Fibroblast of pulmonary artery (primary cell): ENCODE data around the gene TSNAX.
"Not testable (repeated sequence)": the region's sequence is repeated elsewhere in the genome, so short reads cannot be mapped to it uniquely, and the experiment has no call there.

Experiments used
- DNase-seq: peaks from one replicate; pipeline ENCODE4 v3.0.0-alpha.2; 2010; ENCODE audit warnings: low read depth
- H3K4me3 ChIP-seq: replicated peaks from 2 replicates; pipeline ENCODE4 v1.5.1; 2011; ENCODE audit warnings: low read depth, mild to moderate bottlenecking, control low read depth, low read length, moderate library complexity
- TF ChIP-seq, protein P1 (sequence below): IDR thresholded peaks from 2 replicates; pipeline ENCODE4 v1.5.1; 2011; ENCODE audit warnings: mild to moderate bottlenecking, control low read depth, low read length, inconsistent platforms; ENCODE audit errors: missing control alignments

TSNAX gene

DNA sequence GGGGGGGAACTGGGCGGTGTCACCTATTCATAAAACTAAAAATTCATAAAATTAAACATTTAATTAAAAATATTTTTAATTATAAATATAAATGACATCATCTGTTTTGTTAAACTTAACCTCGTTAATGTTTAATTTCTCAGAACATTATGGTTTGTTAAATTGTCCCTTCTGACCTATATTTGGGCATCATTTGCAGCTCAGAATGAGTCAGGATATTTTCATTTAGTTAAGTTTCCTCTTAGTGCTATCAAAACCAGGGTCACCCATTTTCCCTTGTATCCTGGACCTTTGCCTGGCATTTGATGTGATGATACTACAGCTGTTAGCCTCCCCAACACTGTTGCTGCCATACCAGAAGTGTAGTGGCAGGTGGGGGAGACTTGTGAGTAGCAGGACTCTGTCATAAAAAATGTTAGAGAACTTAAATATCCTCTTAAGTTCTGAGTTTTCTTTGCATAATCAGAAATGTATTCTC lies 30.3 kb downstream of the TSNAX start:
- no peak for DNase-seq
- no peak overlapping the region for H3K4me3 ChIP-seq
- TF ChIP-seq, protein P1, sequence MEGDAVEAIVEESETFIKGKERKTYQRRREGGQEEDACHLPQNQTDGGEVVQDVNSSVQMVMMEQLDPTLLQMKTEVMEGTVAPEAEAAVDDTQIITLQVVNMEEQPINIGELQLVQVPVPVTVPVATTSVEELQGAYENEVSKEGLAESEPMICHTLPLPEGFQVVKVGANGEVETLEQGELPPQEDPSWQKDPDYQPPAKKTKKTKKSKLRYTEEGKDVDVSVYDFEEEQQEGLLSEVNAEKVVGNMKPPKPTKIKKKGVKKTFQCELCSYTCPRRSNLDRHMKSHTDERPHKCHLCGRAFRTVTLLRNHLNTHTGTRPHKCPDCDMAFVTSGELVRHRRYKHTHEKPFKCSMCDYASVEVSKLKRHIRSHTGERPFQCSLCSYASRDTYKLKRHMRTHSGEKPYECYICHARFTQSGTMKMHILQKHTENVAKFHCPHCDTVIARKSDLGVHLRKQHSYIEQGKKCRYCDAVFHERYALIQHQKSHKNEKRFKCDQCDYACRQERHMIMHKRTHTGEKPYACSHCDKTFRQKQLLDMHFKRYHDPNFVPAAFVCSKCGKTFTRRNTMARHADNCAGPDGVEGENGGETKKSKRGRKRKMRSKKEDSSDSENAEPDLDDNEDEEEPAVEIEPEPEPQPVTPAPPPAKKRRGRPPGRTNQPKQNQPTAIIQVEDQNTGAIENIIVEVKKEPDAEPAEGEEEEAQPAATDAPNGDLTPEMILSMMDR, result no peak

GRCh38 chr1:231561647-231562383 lies 33.3 kb downstream of the TSNAX start:
- TF ChIP-seq, protein P1, result no peak
- DNase-seq, result no peak
- no peak overlapping the region for H3K4me3 ChIP-seq

GRCh38 chr1:231563247-231563646 lies 34.8 kb downstream of the TSNAX start:
- TF ChIP-seq, protein P1, result no peak
- H3K4me3 ChIP-seq, result no peak overlapping the region
- no peak for DNase-seq

GRCh38 chr1:231564373-231564772 lies 35.9 kb downstream of the TSNAX start:
- TF ChIP-seq, protein P1, result no peak
- no peak overlapping the region for H3K4me3 ChIP-seq
- DNase-seq, result no peak

DNA sequence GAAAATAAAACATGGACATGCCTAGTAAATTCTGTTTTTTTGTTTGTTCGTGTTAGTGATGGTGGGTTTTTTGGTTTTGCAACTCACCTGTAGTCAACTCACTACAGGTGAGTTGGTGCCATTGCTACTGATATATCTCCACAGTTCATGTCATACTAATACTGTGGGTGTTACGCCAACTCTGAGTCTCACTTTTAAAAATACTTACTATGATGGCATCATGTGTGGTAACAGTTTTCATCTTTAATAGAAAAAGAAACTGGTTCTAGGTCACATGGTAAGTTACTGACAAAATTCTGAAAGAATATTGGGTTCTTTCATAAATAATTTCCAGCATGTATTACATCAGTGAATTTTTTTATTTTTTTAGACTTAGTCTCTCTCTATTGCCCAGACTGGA lies 38.0 kb downstream of the TSNAX start:
- no peak overlapping the region for H3K4me3 ChIP-seq
- TF ChIP-seq, protein P1, result no peak
- DNase-seq, result no peak

DNA sequence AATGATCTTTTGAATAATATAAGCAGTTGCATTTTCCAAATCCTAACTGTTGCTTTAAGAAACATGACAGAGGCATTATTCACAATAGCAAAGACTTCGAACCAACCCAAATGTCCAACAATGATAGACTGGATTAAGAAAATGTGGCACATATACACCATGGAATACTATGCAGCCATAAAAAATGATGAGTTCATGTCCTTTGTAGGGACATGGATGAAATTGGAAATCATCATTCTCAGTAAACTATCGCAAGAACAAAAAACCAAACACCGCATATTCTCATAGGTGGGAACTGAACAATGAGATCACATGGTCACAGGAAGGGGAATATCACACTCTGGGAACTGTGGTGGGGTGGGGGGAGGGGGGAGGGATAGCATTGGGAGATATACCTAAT lies 41.8 kb downstream of the TSNAX start:
- DNase-seq, H3K4me3 ChIP-seq: not testable (repeated sequence)

- no peak overlapping the region for H3K4me3 ChIP-seq
- no peak for DNase-seq
- TF ChIP-seq, protein P1, result no peak
Measured at GRCh38 chr1:231571904-231572303, 43.4 kb downstream of the TSNAX start.
